Gastrocnemius medialis (tissue), 4 donors: ENCODE measurements around the gene VPS52. TPM values are rescaled to one million over a fixed set of nuclear protein-coding genes. Genes with fewer than 3 reads are reported as not detected.

ENCODE experiments used
- ATAC-seq, 2 donors: fragments of 150-250 bp; one replicate each; pipeline ENCODE4 v1.9.1; 2016
- DNase-seq, 2 donors: peaks; one replicate each; pipeline ENCODE4 v3.0.0-alpha.2; 2019
- H3K27ac ChIP-seq, 4 donors: fragments of 200-600 bp; sonication (generic); 1 replicate in 1 of 4; 2 replicates in 3 of 4; pipeline ENCODE4 v1.5.1; 2016 to 2018; ENCODE audit warnings: mild to moderate bottlenecking in 2 of 4, moderate library complexity in 1 of 4
- H3K27me3 ChIP-seq, 3 donors: fragments of 200-600 bp; sonication (generic) in 2 of 3; 1 replicate in 1 of 3; 2 replicates in 2 of 3; pipeline versions ENCODE4 v1.5.1 to v1.6.0; 2016 to 2019; ENCODE audit warnings: mild to moderate bottlenecking in 1 of 3, moderate library complexity in 1 of 3
- H3K36me3 ChIP-seq, 2 donors: fragments of 200-600 bp; sonication (generic) in 1 of 2; one replicate each; pipeline ENCODE4 v1.5.1; 2017 to 2018
- H3K4me1 ChIP-seq, 2 donors: fragments of 200-600 bp; sonication (generic) in 1 of 2; one replicate each; pipeline ENCODE4 v1.5.1; 2016 to 2017; ENCODE audit warnings: mild to moderate bottlenecking in 2 of 2
- H3K4me3 ChIP-seq, 4 donors: fragments of 200-600 bp; sonication (generic) in 3 of 4; 1 replicate in 1 of 4; 2 replicates in 3 of 4; pipeline ENCODE4 v1.5.1; 2016 to 2019; ENCODE audit warnings: mild to moderate bottlenecking in 2 of 4
- H3K9me3 ChIP-seq, 3 donors: fragments of 200-600 bp; sonication (generic) in 2 of 3; 1 replicate in 1 of 3; 2 replicates in 2 of 3; pipeline ENCODE4 v1.5.1; 2016 to 2019
- CTCF ChIP-seq, 5 experiments: fragments of 450-650 bp in 3 of 5; fragments of 200-600 bp in 2 of 5; sonication (generic) in 2 of 5; IDR thresholded peaks in 4 of 5; conservative IDR thresholded peaks in 1 of 5; 1 replicate in 4 of 5; 2 replicates in 1 of 5; pipeline ENCODE4 v1.5.1; 2016 to 2019; ENCODE audit warnings: antibody characterized with exemption in 5 of 5, mild to moderate bottlenecking in 3 of 5, moderate library complexity in 3 of 5
- POLR2A ChIP-seq, 2 donors: fragments of 450-650 bp; IDR thresholded peaks; one replicate each; pipeline ENCODE4 v1.6.1; 2017; ENCODE audit warnings: antibody characterized with exemption in 2 of 2, mild to moderate bottlenecking in 2 of 2, moderate library complexity in 2 of 2
- in situ Hi-C, 4 donors: fragments of 200-750 bp; cut with MboI; loops; one replicate each; pipeline versions ENCODE4 v1.15.0 to v1.8.0; 2017; ENCODE audit warnings: low sequenced_read_pairs in 4 of 4
- intact Hi-C: fragments of 100-400 bp; cut with DNase I; formaldehyde crosslinking; loops from one replicate; pipeline ENCODE4 v1.15.1; 2023; ENCODE audit warnings: low total_unique reads
- total RNA-seq, 4 donors: library from RNA; depleted of rRNA; stranded (reverse); fragments of >200 nt; gene quantifications; one replicate each; pipeline versions ENCODE4 v1.1.0 to v1.2.3, GENCODE V29; 2016

VPS52 gene
- total RNA-seq, 4 donors from 2014 or later = 28.7 to 52.8 (median 41.2) TPM

- Histone ChIP-seq H3K36me3 (peaks cover 0 to 15% of the 10 kb centered on the region in 2 donors), H3K4me1 (peaks cover 10 to 17% of the 10 kb centered on the region in 2 donors), H3K27ac (peak overlapping the region; percentile 84 to 96 (median 88)), H3K4me3 (peak overlapping the region; percentile 54 to 75 (median 65)), H3K27me3 (no peaks in the 10 kb centered on the region), H3K9me3 (no peaks in the 10 kb centered on the region)
- in situ Hi-C loops = loop anchor here (5.0 to 10.0 kb wide), 6 partner anchors 53 to 233 kb away; partner anchors contain the start of gene COL11A2 (in 1 of the 4)
- intact Hi-C loops = loop anchor here (1.0 to 5.0 kb wide), 8 partner anchors 25 to 315 kb away; partner anchors contain the start of genes BRD2, RGL2, RING1 and RPS18
- DNase-seq (peak; percentile 74 to 78), ATAC-seq (peak; percentile 69 to 77)
- TF ChIP-seq POLR2A (IDR thresholded peaks at IDR 0.05) (no peak), CTCF (IDR thresholded peaks at IDR 0.05 in 4 of 5, conservative IDR thresholded peaks at IDR 0.05 in 1 of 5) (peak; percentile 96 to 100 (median 98))
Observed at GRCh38 chr6:33247977-33248642, 23.6 kb downstream of the VPS52 start.

DNA sequence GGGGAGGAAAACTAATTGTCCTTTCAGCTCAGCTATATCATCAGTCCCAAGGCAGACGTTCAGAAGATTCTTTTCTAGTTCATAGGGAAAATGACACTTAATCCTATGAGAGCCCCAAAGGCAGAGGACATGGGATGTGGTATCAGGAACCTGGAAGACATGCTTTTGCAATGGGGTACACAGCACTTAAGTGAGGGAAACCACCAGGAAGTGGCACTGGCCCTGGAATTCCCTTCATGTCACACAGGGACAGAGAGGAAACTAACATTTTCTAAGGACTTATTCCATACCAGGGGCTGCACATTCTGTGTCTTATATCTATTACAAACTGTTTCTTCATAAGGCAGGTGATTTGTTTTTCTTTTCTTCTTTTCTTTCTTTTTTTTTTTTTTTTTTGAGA is 28.2 kb downstream of the VPS52 start:
- H3K4me3 ChIP-seq = no peak overlapping the region
- no peaks in the 10 kb centered on the region for H3K9me3 ChIP-seq
- H3K36me3 ChIP-seq = no peaks in the 10 kb centered on the region
- H3K4me1 ChIP-seq = peaks cover 0 to 4% of the 10 kb centered on the region in 2 donors
- intact Hi-C loops (no loop called here), in situ Hi-C loops (loop anchor here (10.0 kb wide), 4 partner anchors 49 to 229 kb away; partner anchors contain the start of gene COL11A2 (in 1 of the 4))
- TF ChIP-seq POLR2A (IDR thresholded peaks at IDR 0.05) = no peak
- no peak for TF ChIP-seq CTCF (IDR thresholded peaks at IDR 0.05 in 4 of 5, conservative IDR thresholded peaks at IDR 0.05 in 1 of 5)
- ATAC-seq (no peak), DNase-seq (no peak)
- peaks cover 0 to 4% (median 0%) of the 10 kb centered on the region in 3 donors for H3K27me3 ChIP-seq
- no peak overlapping the region for H3K27ac ChIP-seq

- no peak overlapping the region for H3K4me3 ChIP-seq
- no peak for TF ChIP-seq CTCF (IDR thresholded peaks at IDR 0.05 in 4 of 5, conservative IDR thresholded peaks at IDR 0.05 in 1 of 5)
- no peak for TF ChIP-seq POLR2A (IDR thresholded peaks at IDR 0.05)
- no peaks in the 10 kb centered on the region for H3K9me3 ChIP-seq
- no peaks in the 10 kb centered on the region for H3K36me3 ChIP-seq
- intact Hi-C loops (no loop called here), in situ Hi-C loops (loop anchor here (10.0 kb wide), 4 partner anchors 47 to 227 kb away; partner anchors contain the start of gene COL11A2 (in 1 of the 4))
- ATAC-seq = no peak
- peaks cover 0 to 4% (median 0%) of the 10 kb centered on the region in 3 donors for H3K27me3 ChIP-seq
- no peaks in the 10 kb centered on the region for H3K4me1 ChIP-seq
- H3K27ac ChIP-seq = no peak overlapping the region
- no peak for DNase-seq
Observed at GRCh38 chr6:33241968-33242367, 29.7 kb downstream of the VPS52 start.

- H3K36me3 ChIP-seq = no peaks in the 10 kb centered on the region
- no peak overlapping the region for H3K27ac ChIP-seq
- no peak for TF ChIP-seq CTCF (IDR thresholded peaks at IDR 0.05 in 4 of 5, conservative IDR thresholded peaks at IDR 0.05 in 1 of 5)
- TF ChIP-seq POLR2A (IDR thresholded peaks at IDR 0.05) = no peak
- H3K4me1 ChIP-seq = no peaks in the 10 kb centered on the region
- no peak for ATAC-seq
- DNase-seq = no peak
- peaks cover 0 to 7% (median 5%) of the 10 kb centered on the region in 3 donors for H3K27me3 ChIP-seq
- in situ Hi-C loops (no loop called here), intact Hi-C loops (no loop called here)
- H3K4me3 ChIP-seq = no peak overlapping the region
- no peaks in the 10 kb centered on the region for H3K9me3 ChIP-seq
Observed at GRCh38 chr6:33237741-33238140, 33.9 kb downstream of the VPS52 start.
